Measurements from ENCODE around the gene RAPGEF1. TPM values are rescaled to one million over a fixed set of nuclear protein-coding genes. Genes with fewer than 3 reads are reported as not detected.

The RAPGEF1 gene
- total and polyA plus RNA-seq, 9 of the 15 experiments (the other 6 are each of a cell fraction or from before 2014, with no cell fraction given): 0.06 to 44.1 (median 19.9) TPM

GRCh38 chr9:131702911-131703310, 37.0 kb downstream of the RAPGEF1 start (continued):
- no peak for TF ChIP-seq MBD1 (CRISPR knock-in tag; IDR thresholded peaks at IDR 0.05)

- no TSS peak for BruUV-seq (replicated peaks)
- intact Hi-C loops (cut with micrococcal nuclease): no loop called here
- no peak overlapping the region for H3K27ac ChIP-seq (ENCODE audit: extremely low read depth, low read depth, low read length)
- H3K9me1 ChIP-seq (ENCODE audit: control insufficient read depth, insufficient read depth, low read length): no peaks in the 10 kb centered on the region
- H3K9me3 ChIP-seq (replicated peaks; ENCODE audit: control insufficient read depth, insufficient read depth, low read depth, low read length): no peaks in the 10 kb centered on the region
- H2AFZ ChIP-seq (ENCODE audit: low read depth, low read length): no peak overlapping the region
- CTCF ChIA-PET (ENCODE audit: low intra/inter-chr PET ratio): no interaction called here
- peaks cover 15% of the 10 kb centered on the region for H3K79me2 ChIP-seq (ENCODE audit: control insufficient read depth, insufficient read depth, low read length)
- no peak overlapping the region for H3K4me3 ChIP-seq
- peaks cover 8 to 17% of the 10 kb centered on the region in 2 experiments for H3K4me1 ChIP-seq (replicated peaks in 1 of 2; ENCODE audit: control insufficient read depth in 2 of 2, insufficient read depth in 2 of 2, low read length in 2 of 2)
- WGBS (ENCODE audit: insufficient coverage, low coverage, missing lambda C conversion rate): 81% methylated on average over 6 of the region's 6 CpGs
- no peak overlapping the region for H3K4me2 ChIP-seq (ENCODE audit: insufficient read depth, low read length)
- DNase-seq (ENCODE audit: extremely low read depth in 1 of 4, low spot score in 3 of 4) (no peak), FAIRE-seq (no peak), ATAC-seq (no peak)
- POLR2A ChIA-PET: no interaction called here
- peaks cover 14% of the 10 kb centered on the region for H4K20me1 ChIP-seq (replicated peaks; ENCODE audit: control insufficient read depth, insufficient read depth, low read length)
- no peaks in the 10 kb centered on the region for H3K27me3 ChIP-seq (ENCODE audit: control insufficient read depth in 2 of 2, insufficient read depth in 2 of 2, low read length in 2 of 2)
- H3K36me3 ChIP-seq (ENCODE audit: control insufficient read depth, insufficient read depth, low read length): no peaks in the 10 kb centered on the region; the same call in 2 of the 3 replicates
- in situ Hi-C loops (cut with MboI): loop anchor here (25.0 kb wide), 1 partner anchor 990 kb away; no protein-coding TSS in a partner anchor
- H3K9ac ChIP-seq (ENCODE audit: insufficient read depth in 1 of 2, low read depth in 2 of 2, low read length in 2 of 2): no peak overlapping the region
- no peak for TF ChIP-seq MBD1 (CRISPR knock-in tag; IDR thresholded peaks at IDR 0.05)
- no peak for TF ChIP-seq DLX4 (CRISPR knock-in tag; IDR thresholded peaks at IDR 0.05)
- no peak for TF ChIP-seq ZFP1 (CRISPR knock-in tag; IDR thresholded peaks at IDR 0.05)
- no peak for TF ChIP-seq ZNF395 (CRISPR knock-in tag; IDR thresholded peaks at IDR 0.05)
- TF ChIP-seq SMAD2 (IDR thresholded peaks at IDR 0.05; ENCODE audit: low read depth, low read length): no peak
- no peak for TF ChIP-seq MAFG (tag; conservative IDR thresholded peaks at IDR 0.05)
- no peak for TF ChIP-seq EZH2 (IDR thresholded peaks at IDR 0.05; ENCODE audit: borderline replicate concordance, low read depth, low read length)
- no peak for TF ChIP-seq KLF13 (tag; IDR thresholded peaks at IDR 0.05; ENCODE audit: borderline replicate concordance, low read depth)
- no peak for TF ChIP-seq HMGN3 (IDR thresholded peaks at IDR 0.05; ENCODE audit: borderline replicate concordance, extremely low read depth, insufficient read length, low read depth, low read length)
- TF ChIP-seq ZNF212 (CRISPR knock-in tag; IDR thresholded peaks at IDR 0.05): no peak
- no peak for TF ChIP-seq PRMT5 (CRISPR knock-in tag; IDR thresholded peaks at IDR 0.05)
- TF ChIP-seq PCBP1 (IDR thresholded peaks at IDR 0.05; ENCODE audit: low read depth, low read length, poor library complexity, severe bottlenecking): no peak
Measured at GRCh38 chr9:131701789-131702337, 38.0 kb downstream of the RAPGEF1 start.
